ENCODE measurements around the gene GABRB2.

- TF ChIP-seq CTCF (IDR thresholded peaks at IDR 0.05; ENCODE audit: insufficient read depth, low read length) = no peak
- no peak for TF ChIP-seq SPI1 (IDR thresholded peaks at IDR 0.05; ENCODE audit: borderline replicate concordance, low read depth)
Observed at GRCh38 chr5:161246749-161247148, 299.8 kb downstream of the GABRB2 start.
